D721Med (cell line): ENCODE results near the gene AP2A2.

ENCODE experiments used
- DNase-seq: peaks from one replicate; pipeline ENCODE4 v3.0.0; 2011; ENCODE audit warnings: low spot score; ENCODE audit not compliant: insufficient read length
- FAIRE-seq: peaks from 2 replicates; lab custom pipeline; 2011; peaks lifted over from hg19 to GRCh38; lab: Jason Lieb, UNC
- CTCF ChIP-seq: IDR thresholded peaks from 2 replicates; pipeline ENCODE4 v1.5.1; 2012; ENCODE audit warnings: mild to moderate bottlenecking, control low read depth; ENCODE audit not compliant: insufficient read depth; ENCODE audit errors: missing control alignments

AP2A2 gene

GRCh38 chr11:944711-945470, 19.2 kb downstream of the AP2A2 start:
- FAIRE-seq (no peak), DNase-seq (no peak)
- TF ChIP-seq CTCF: no peak

GRCh38 chr11:945986-946385, 20.3 kb downstream of the AP2A2 start:
- no peak for TF ChIP-seq CTCF
- FAIRE-seq (no peak), DNase-seq (no peak)

- FAIRE-seq: no peak
- no peak for TF ChIP-seq CTCF
- DNase-seq: no peak
Observed at GRCh38 chr11:947744-948143, 22.1 kb downstream of the AP2A2 start.

GRCh38 chr11:951507-951906, 25.8 kb downstream of the AP2A2 start:
- no peak for DNase-seq
- no peak for TF ChIP-seq CTCF
- FAIRE-seq: no peak

GRCh38 chr11:952406-953385, 27.0 kb downstream of the AP2A2 start:
- no peak for FAIRE-seq
- no peak for TF ChIP-seq CTCF
- no peak for DNase-seq

GRCh38 chr11:953512-953911, 27.8 kb downstream of the AP2A2 start:
- no peak for TF ChIP-seq CTCF
- FAIRE-seq (no peak), DNase-seq (no peak)
